Osteocyte (in vitro differentiated cells): ENCODE measurements around the gene TPH1. TPM values are rescaled to one million over a fixed set of nuclear protein-coding genes. Genes with fewer than 3 reads are reported as not detected.
"Not testable (repeated sequence)": the region's sequence is repeated elsewhere in the genome, so short reads cannot be mapped to it uniquely, and the experiment has no call there.

Experiments used
- DNase-seq: peaks from one replicate; pipeline ENCODE4 v3.0.0; 2021; ENCODE audit warnings: mixed read lengths; ENCODE audit not compliant: unreplicated experiment; ENCODE audit errors: extremely low spot score
- H3K27ac Mint-ChIP-seq: one replicate; pipeline ENCODE4 v1.8.0; 2021; ENCODE audit warnings: mild to moderate bottlenecking, mixed read lengths; ENCODE audit not compliant: unreplicated experiment
- H3K27me3 Mint-ChIP-seq: one replicate; pipeline ENCODE4 v1.8.0; 2021; ENCODE audit warnings: mixed read lengths; ENCODE audit not compliant: unreplicated experiment
- H3K36me3 Mint-ChIP-seq: one replicate; pipeline ENCODE4 v1.8.0; 2021; ENCODE audit warnings: mixed read lengths; ENCODE audit not compliant: unreplicated experiment
- H3K4me1 Mint-ChIP-seq: one replicate; pipeline ENCODE4 v1.8.0; 2021; ENCODE audit warnings: mixed read lengths; ENCODE audit not compliant: unreplicated experiment
- H3K4me3 Mint-ChIP-seq: one replicate; pipeline ENCODE4 v1.8.0; 2021; ENCODE audit warnings: mild to moderate bottlenecking, moderate library complexity, mixed read lengths; ENCODE audit not compliant: unreplicated experiment
- H3K9me3 Mint-ChIP-seq: one replicate; pipeline ENCODE4 v1.8.0; 2021; ENCODE audit warnings: mixed read lengths; ENCODE audit not compliant: unreplicated experiment
- total RNA-seq: library from RNA; stranded (reverse); gene quantifications from 2 replicates; pipeline ENCODE4 v1.2.1, GENCODE V29; 2021
- TF ChIP-seq, protein P1 (sequence below): fragments of 200-600 bp; sonication (generic); IDR thresholded peaks from 2 replicates; pipeline ENCODE4 v1.5.0; 2021; ENCODE audit warnings: antibody characterized with exemption, mild to moderate bottlenecking, moderate library complexity

Gene TPH1
- total RNA-seq, 1 donor from 2014 or later, result 0.11 TPM

GRCh38 chr11:18000760-18001159 lies 45.3 kb downstream of the TPH1 start:
- peaks cover 36% of the 10 kb centered on the region for H3K36me3 Mint-ChIP-seq
- H3K27me3 Mint-ChIP-seq, result no peaks in the 10 kb centered on the region
- TF ChIP-seq, protein P1, sequence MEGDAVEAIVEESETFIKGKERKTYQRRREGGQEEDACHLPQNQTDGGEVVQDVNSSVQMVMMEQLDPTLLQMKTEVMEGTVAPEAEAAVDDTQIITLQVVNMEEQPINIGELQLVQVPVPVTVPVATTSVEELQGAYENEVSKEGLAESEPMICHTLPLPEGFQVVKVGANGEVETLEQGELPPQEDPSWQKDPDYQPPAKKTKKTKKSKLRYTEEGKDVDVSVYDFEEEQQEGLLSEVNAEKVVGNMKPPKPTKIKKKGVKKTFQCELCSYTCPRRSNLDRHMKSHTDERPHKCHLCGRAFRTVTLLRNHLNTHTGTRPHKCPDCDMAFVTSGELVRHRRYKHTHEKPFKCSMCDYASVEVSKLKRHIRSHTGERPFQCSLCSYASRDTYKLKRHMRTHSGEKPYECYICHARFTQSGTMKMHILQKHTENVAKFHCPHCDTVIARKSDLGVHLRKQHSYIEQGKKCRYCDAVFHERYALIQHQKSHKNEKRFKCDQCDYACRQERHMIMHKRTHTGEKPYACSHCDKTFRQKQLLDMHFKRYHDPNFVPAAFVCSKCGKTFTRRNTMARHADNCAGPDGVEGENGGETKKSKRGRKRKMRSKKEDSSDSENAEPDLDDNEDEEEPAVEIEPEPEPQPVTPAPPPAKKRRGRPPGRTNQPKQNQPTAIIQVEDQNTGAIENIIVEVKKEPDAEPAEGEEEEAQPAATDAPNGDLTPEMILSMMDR, result no peak
- peaks cover 3% of the 10 kb centered on the region for H3K4me1 Mint-ChIP-seq
- H3K27ac Mint-ChIP-seq, result no peak overlapping the region
- H3K4me3 Mint-ChIP-seq, result no peak overlapping the region
- no peaks in the 10 kb centered on the region for H3K9me3 Mint-ChIP-seq
- DNase-seq, result no peak

- H3K27me3 Mint-ChIP-seq, H3K27ac Mint-ChIP-seq, H3K4me1 Mint-ChIP-seq, DNase-seq, H3K4me3 Mint-ChIP-seq, H3K9me3 Mint-ChIP-seq: not testable (repeated sequence)
- H3K36me3 Mint-ChIP-seq, result peaks cover 36% of the 10 kb centered on the region
Measured at GRCh38 chr11:18000128-18000527, 45.9 kb downstream of the TPH1 start.

Other genes starting within 250 kb of the TPH1 start
- gene SERGEF, start 33.2 kb downstream of the TPH1 start, total RNA-seq, result 24.0 and 27.1 TPM in 2 replicates
- 14.9 and 17.6 TPM in 2 replicates for gene SAAL1, start 59.8 kb upstream of the TPH1 start, total RNA-seq
- not detected in 2 replicates for gene MRGPRX3, start 86.3 kb upstream of the TPH1 start, total RNA-seq
- not detected in 2 replicates for gene MRGPRX4, start 126.6 kb upstream of the TPH1 start, total RNA-seq
- gene SAA4, start 190.5 kb upstream of the TPH1 start, total RNA-seq, result not detected in 2 replicates
- not detected in 2 replicates for gene SAA2, start 202.4 kb upstream of the TPH1 start, total RNA-seq
- not detected in 2 replicates for gene SAA1, start 220.0 kb upstream of the TPH1 start, total RNA-seq